Measurements from ENCODE around the gene FGL2. TPM values are rescaled to one million over a fixed set of nuclear protein-coding genes. Genes with fewer than 3 reads are reported as not detected.
"Not testable (repeated sequence)": the region's sequence is repeated elsewhere in the genome, so short reads cannot be mapped to it uniquely, and the experiment has no call there.

The FGL2 gene
- total RNA-seq, 1 experiment from 2014 or later = not detected

- Histone ChIP-seq H3K36me3 (replicated peaks; ENCODE audit: control insufficient read depth, insufficient read depth, low read length) (no peaks in the 10 kb centered on the region), H3K27me3 (ENCODE audit: control insufficient read depth, insufficient read depth, low read length) (no peaks in the 10 kb centered on the region), H3K4me3 (ENCODE audit: insufficient read depth, low read depth, low read length) (no peak overlapping the region)
- no peak for DNase-seq
Observed at GRCh38 chr7:77185866-77186265, 13.8 kb downstream of the FGL2 start.

DNA sequence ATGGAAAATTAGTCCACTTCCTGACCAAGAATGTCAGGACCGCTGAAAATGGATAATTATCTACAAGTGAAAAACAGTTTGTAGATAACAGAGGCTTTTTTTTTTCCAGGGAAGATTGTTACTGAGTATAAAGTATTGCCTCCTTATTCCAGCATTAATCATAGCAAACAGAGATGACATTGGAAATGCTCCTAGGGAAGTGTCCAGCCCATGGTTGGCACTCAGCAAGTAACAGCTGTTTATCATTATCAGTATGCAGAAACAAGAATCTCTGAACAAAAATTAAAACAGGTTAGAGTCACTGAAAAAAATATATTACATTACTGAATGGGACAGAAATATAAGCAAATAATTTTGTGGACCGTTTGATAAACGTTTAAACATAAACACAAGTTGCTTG is 14.6 kb downstream of the FGL2 start:
- Histone ChIP-seq H3K36me3 (replicated peaks; ENCODE audit: control insufficient read depth, insufficient read depth, low read length) (no peaks in the 10 kb centered on the region), H3K4me3 (ENCODE audit: insufficient read depth, low read depth, low read length) (no peak overlapping the region), H3K27me3 (ENCODE audit: control insufficient read depth, insufficient read depth, low read length) (no peaks in the 10 kb centered on the region)
- no peak for DNase-seq

- DNase-seq = no peak
- H3K36me3 ChIP-seq (replicated peaks; ENCODE audit: control insufficient read depth, insufficient read depth, low read length) = no peaks in the 10 kb centered on the region
- H3K4me3 ChIP-seq (ENCODE audit: insufficient read depth, low read depth, low read length) = no peak overlapping the region
- no peaks in the 10 kb centered on the region for H3K27me3 ChIP-seq (ENCODE audit: control insufficient read depth, insufficient read depth, low read length)
Observed at GRCh38 chr7:77184463-77184862, 15.2 kb downstream of the FGL2 start.

DNA sequence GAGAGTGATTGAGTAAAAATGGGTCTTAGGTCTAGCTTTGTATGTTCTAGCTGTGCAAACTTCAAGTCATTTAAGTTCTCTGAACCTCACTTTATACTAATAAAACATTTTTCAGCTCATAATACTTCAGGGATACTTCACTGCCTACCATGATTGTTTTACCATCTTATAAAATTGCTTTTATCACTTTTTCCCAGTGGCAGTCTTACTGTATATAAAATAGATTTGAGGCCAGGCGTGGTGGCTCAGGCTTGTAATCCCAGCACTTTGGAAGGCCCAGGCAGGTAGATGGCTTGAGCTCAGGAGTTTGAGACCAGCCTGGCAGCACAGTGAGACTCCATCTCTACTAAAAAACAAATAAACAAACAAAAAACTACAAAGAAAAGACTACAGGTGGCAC is 17.4 kb downstream of the FGL2 start:
- no peaks in the 10 kb centered on the region for H3K27me3 ChIP-seq (ENCODE audit: control insufficient read depth, insufficient read depth, low read length)
- no peak for DNase-seq
- no peak overlapping the region for H3K4me3 ChIP-seq (ENCODE audit: insufficient read depth, low read depth, low read length)
- no peaks in the 10 kb centered on the region for H3K36me3 ChIP-seq (replicated peaks; ENCODE audit: control insufficient read depth, insufficient read depth, low read length)

DNA sequence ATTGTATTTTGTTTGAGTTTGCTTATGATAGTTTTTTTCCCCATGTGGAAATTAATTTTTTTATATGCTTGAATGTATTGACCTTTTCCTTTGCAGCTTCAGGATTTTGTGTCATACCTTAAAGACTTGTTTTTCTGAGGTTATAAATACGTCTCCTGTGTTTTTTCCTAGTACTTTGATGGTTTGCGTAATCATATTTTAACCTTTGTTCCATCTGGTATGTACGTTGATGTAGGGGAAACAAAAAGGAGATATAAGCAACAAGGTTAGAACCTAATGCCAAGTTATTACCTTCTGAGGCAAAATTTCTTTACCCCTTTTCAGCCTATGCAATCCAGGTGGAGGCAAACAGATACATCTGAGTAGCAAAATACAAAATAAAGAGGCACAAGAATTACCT is 17.9 kb downstream of the FGL2 start:
- Histone ChIP-seq H3K27me3 (ENCODE audit: control insufficient read depth, insufficient read depth, low read length) (no peaks in the 10 kb centered on the region), H3K36me3 (replicated peaks; ENCODE audit: control insufficient read depth, insufficient read depth, low read length) (no peaks in the 10 kb centered on the region), H3K4me3 (ENCODE audit: insufficient read depth, low read depth, low read length) (no peak overlapping the region)
- DNase-seq = no peak

DNA sequence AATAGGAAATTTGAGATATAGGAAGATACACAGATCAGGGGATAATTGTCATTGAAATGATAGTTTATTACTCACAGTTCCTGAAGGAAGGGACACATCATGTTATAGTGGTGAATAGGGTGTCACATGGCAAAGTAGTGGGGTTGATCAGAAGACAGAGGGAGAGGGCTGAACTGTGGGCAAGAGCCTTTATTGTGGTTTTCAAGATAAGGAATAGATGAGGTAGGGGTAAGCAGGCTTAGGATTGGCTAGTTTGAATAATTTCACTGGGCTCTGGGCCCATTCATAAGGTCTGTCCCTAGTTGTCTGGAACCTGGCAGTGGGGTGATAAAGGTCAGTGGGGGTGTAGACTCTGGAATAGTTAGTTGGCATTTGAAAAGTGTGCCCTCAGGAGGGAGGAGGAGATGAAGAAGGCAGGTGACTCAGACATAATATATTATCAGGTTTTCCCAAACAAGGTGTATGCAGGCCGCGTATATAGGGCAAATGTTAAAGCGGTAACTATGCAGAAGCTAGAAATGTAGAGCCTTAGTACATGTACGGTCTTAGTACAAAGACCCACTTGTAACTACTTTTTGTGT is 18.5 kb downstream of the FGL2 start:
- Histone ChIP-seq H3K4me3 (ENCODE audit: insufficient read depth, low read depth, low read length) (no peak overlapping the region), H3K27me3 (ENCODE audit: control insufficient read depth, insufficient read depth, low read length) (no peaks in the 10 kb centered on the region), H3K36me3 (replicated peaks; ENCODE audit: control insufficient read depth, insufficient read depth, low read length) (no peaks in the 10 kb centered on the region)
- DNase-seq = no peak

DNA sequence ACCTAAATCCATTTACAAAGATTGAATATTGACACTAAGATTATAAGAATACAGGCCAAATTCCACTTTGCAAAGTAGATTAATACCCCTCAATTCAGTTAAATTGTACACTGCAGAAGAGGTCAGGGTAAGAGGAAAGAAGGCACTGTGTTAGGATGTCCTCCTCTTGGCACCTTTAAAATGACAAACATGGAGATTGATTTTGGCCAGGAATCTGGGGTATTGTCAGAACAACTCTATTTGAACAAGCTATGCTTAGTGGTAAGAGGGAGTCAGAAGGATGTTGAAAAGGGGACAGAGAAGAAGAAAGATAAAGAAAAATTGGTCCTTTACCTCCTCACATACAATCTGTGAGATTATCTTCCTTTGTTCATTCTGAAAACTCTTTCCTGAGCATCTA is 21.6 kb downstream of the FGL2 start:
- not testable (repeated sequence) for H3K27me3 ChIP-seq (ENCODE audit: control insufficient read depth, insufficient read depth, low read length)

DNA sequence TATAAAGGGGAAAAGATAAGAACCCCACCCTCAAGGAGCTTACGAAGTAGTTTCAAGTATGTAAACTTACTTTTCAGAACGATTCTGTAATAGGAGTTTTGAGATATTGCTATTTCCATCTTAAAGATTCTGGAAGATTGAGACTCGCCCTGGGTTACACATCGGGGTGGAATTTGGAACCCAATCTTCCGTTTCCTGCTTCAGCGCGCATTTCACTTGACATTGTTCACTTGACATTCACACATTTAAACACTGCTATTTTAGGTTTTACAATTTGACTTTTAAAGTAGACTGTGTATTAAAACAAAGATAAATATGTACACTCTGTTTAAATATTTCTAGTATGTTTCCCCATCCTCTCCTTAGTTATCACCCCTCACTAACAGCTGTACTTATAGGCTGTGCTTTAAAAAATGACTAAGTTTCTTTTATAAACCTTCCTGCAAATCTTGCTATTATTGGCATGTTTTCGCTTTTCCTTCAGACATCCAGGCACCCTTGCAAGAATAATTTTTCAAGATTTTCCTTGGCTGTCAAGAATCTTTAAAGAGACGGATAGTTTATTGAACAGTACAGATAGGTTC is 22.2 kb downstream of the FGL2 start:
- not testable (repeated sequence) for H3K36me3 ChIP-seq (replicated peaks; ENCODE audit: control insufficient read depth, insufficient read depth, low read length); H3K27me3 ChIP-seq (ENCODE audit: control insufficient read depth, insufficient read depth, low read length); H3K4me3 ChIP-seq (ENCODE audit: insufficient read depth, low read depth, low read length)

More for the DNA sequence above, 21.6 kb downstream of the FGL2 start:
- not testable (repeated sequence) for DNase-seq; H3K4me3 ChIP-seq (ENCODE audit: insufficient read depth, low read depth, low read length); H3K36me3 ChIP-seq (replicated peaks; ENCODE audit: control insufficient read depth, insufficient read depth, low read length)

GRCh38 chr7:77175274-77175800 is 24.3 kb downstream of the FGL2 start:
- not testable (repeated sequence) for H3K27me3 ChIP-seq (ENCODE audit: control insufficient read depth, insufficient read depth, low read length); H3K36me3 ChIP-seq (replicated peaks; ENCODE audit: control insufficient read depth, insufficient read depth, low read length); H3K4me3 ChIP-seq (ENCODE audit: insufficient read depth, low read depth, low read length); DNase-seq

More for the DNA sequence above, 22.2 kb downstream of the FGL2 start:
- DNase-seq = not testable (repeated sequence)

GRCh38 chr7:77174418-77174817 is 25.2 kb downstream of the FGL2 start:
- H3K36me3 ChIP-seq (replicated peaks; ENCODE audit: control insufficient read depth, insufficient read depth, low read length); H3K27me3 ChIP-seq (ENCODE audit: control insufficient read depth, insufficient read depth, low read length); H3K4me3 ChIP-seq (ENCODE audit: insufficient read depth, low read depth, low read length); DNase-seq: not testable (repeated sequence)

GRCh38 chr7:77172437-77173172 is 27.0 kb downstream of the FGL2 start:
- DNase-seq = not testable (repeated sequence)

GRCh38 chr7:77171073-77171472 is 28.5 kb downstream of the FGL2 start:
- H3K27me3 ChIP-seq (ENCODE audit: control insufficient read depth, insufficient read depth, low read length); H3K4me3 ChIP-seq (ENCODE audit: insufficient read depth, low read depth, low read length); H3K36me3 ChIP-seq (replicated peaks; ENCODE audit: control insufficient read depth, insufficient read depth, low read length); DNase-seq: not testable (repeated sequence)

More at GRCh38 chr7:77172437-77173172, 27.0 kb downstream of the FGL2 start:
- not testable (repeated sequence) for H3K4me3 ChIP-seq (ENCODE audit: insufficient read depth, low read depth, low read length); H3K36me3 ChIP-seq (replicated peaks; ENCODE audit: control insufficient read depth, insufficient read depth, low read length); H3K27me3 ChIP-seq (ENCODE audit: control insufficient read depth, insufficient read depth, low read length)

DNA sequence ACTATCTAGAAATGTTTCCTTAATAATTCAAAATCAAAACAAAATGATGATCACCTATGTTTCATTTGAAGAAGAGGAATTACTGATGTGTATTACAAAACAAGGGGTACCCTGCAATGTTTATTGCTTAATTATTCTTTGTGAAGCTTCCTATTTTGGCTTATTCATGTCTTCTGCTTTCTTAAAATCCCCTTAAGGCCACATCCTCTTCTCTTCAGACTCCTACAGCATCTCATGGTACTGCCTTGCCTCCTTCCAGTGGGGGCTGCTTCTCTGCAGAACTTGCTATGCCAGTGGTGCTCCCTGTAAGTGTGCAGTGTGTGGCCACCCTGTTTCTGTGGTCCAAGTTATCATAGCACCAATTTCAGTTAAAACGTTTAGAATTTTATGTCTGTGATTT is 42.2 kb downstream of the FGL2 start:
- no peaks in the 10 kb centered on the region for H3K36me3 ChIP-seq (replicated peaks; ENCODE audit: control insufficient read depth, insufficient read depth, low read length)
- no peak overlapping the region for H3K4me3 ChIP-seq (ENCODE audit: insufficient read depth, low read depth, low read length)
- DNase-seq = no peak
- no peaks in the 10 kb centered on the region for H3K27me3 ChIP-seq (ENCODE audit: control insufficient read depth, insufficient read depth, low read length)

DNA sequence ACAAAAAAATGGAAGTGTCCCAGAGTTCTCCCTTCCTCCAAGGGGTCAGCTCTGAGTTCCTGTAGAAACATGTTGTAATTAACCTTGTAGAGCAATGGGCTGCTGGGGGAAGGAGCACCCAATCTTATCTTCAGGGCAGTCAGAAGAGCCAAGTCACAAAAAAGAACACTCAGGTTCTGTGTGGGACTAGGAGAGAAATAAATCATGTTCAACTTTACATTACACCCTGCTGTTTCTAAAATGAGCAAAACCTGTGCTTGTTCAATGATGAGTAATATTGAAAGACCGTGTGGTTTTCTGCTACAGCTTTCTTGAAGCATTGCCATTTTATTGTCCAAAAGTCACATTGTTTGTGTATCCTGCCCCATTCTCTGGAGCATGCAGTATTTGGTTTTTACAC is 42.6 kb downstream of the FGL2 start:
- not testable (repeated sequence) for H3K36me3 ChIP-seq (replicated peaks; ENCODE audit: control insufficient read depth, insufficient read depth, low read length); H3K4me3 ChIP-seq (ENCODE audit: insufficient read depth, low read depth, low read length); DNase-seq; H3K27me3 ChIP-seq (ENCODE audit: control insufficient read depth, insufficient read depth, low read length)

Measured in H7 (cell line).